NCI-H1417 (cell line): ENCODE measurements around the gene ROR2.
"Not testable (repeated sequence)": the region's sequence is repeated elsewhere in the genome, so short reads cannot be mapped to it uniquely, and the experiment has no call there.

Source experiments
- DNase-seq, 3 experiments: peaks; one replicate each; lab custom pipeline; 2025; lab: John Stamatoyannopoulos, UW

ROR2 gene

DNA sequence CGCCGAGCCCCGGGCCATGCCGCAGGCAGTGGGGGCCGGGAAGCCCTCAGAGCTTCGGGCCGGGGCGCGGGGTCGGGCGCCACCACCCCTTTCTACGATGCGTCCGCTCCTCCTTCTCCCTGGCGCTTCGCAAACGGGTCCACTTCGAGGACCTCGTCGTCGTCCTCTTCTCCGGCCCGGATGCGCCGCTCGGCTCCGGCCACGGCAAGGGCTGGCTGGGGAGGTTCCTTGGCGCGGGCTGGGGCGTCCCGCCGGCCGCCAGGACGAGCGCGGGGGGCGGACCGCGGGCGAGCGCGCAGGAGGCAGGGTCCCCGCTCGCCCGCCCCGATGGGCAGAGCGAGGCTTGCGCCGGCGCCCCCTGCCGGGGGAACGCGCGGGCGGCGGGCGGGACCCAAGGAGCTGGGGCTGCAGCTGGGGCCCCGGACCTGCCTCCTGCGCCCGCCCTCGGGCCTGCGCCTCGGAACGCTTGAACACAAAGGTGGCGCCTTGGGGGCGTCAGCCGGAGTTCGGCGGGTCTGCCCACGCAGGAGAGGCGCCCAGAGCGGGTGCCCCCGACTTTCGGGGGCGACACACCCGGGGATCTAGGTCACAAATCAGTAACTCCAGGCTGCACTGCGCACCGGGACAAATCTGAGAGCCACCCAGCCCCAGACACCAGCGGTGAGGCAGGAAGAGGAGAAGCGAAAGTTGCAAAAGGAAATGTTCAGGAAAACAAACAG lies at the start of gene ROR2:
ROR2 (minus strand) TSS at position 283 of the 719 bp plus-strand sequence.
- DNase-seq = peak; percentile 9 to 84 (median 69)

DNA sequence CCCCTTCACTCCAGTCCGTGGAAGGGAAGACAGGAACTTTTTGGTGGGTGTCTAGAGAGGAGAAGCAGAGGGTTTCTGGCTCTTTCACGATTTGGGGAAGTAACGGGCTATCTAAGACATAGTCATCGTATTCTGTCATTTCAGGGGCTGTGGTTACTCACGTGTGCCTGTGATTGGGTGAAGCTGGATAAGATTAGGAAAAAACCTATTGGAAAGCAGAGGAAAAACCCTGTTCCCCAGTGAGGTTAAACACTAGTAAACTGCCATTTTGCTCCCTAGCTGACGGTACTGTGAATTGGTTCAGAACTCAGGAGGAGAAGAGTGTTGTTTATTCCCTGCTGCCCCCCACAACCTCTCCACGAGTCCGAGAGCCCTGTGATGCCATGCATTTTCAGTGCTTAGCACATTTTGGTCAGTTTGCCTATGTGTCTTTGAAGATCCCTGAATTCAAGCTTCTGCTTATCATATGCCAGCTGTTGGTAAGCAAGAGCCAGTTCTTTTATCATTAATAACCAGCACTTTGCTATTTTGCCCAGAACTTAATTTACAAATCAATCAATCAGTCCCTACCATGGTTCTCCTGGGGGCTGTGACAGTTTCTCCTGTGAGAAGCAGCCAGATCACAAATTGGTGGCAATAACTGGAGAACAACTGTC lies 45.1 kb upstream of the ROR2 start:
- no peak for DNase-seq

DNA sequence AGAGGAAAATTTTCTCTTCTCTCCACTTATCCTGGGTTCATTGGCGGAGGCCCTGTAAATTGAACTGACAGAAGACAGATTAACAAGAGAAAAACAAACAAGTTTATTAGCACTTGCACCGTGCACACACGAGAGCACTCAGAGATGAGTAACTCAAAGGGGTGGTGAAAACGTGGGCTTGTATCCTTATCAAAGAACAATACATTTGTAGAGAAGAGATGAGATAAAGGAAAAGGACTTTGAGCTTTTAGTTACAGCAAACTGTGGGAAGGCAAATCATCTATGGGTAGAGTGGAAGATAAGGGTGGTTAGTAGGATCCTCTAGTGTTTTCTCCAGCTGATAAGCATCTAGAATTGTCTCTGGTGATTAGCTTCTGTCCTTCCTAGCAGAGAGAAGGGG lies 44.4 kb upstream of the ROR2 start:
- peak; percentile 8 to 49 (median 26) for DNase-seq

DNA sequence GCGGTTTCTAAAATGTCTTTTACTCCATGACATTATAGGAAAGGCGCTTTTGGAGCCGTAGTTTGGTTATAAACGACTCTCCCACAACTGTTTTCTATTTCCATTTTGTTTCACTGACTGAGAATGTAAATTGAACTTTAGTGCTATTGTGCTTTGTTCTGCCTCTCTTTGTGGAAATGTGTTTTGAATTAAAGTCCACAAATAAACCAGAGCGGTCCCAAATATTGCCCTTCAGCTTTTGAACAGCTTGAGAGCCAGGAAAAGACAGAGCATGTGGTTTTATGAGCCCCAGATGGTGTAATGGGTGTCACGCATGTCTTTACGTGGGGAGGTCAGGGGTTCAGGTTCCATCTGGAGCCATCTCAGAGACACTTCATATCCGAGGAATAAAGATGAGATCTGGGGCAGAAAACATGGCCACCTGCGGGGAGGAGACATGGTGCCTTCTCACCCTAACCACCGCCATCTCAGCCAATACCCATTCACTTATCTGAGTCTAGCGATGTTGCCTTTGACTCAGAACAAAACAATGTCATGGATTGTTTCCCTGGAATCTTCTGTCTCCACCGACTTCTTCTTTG lies 42.5 kb upstream of the ROR2 start:
- no peak for DNase-seq

DNA sequence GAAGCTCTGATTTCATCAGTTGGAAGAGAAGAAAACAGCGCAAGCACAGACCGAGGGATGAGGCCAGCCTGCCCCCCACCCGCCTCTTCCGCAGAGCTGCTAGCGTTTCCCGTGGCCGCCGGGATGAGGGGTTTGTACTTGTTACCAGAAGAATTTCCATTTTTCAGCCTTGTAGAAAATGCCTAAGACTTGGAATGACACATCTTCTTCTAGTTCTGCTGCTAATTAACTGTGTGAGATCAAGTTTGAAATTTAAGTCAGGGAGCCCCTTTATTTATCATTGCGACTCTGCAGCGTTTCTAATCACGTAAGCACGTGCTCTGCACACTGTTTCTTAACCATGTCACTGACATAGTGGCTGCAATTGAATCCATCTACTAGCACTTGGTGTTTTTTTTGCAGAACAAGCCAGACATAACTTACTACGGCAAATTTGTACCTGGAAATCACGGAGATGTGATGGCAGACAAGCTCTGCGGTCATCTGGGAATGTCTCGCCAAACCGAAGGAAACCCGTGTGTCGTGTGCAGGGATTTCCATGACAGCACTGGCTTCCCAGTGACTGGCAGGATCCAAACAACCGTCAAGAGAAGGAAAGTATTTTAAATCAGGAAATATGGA lies 41.8 kb upstream of the ROR2 start:
- DNase-seq = no peak

DNA sequence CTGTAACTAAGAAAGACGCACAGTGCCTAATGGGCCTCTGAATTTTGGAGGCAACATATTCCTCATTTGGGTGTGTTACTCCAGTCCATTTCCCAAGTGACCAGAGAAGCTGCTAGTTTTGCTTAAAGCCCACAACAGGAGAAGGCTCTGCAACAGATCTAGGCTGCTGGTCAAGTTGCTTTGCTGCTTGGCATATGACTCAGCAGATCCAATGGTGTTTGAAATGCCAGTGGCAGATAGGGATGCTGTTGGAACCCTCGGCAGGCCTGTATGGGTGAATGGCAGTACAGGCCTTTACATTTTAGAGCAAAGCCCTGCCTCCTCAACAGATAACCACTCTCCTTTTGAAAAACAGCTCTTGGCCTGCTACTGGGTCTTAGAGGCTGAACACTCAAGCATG lies 36.2 kb upstream of the ROR2 start:
- no peak for DNase-seq

DNA sequence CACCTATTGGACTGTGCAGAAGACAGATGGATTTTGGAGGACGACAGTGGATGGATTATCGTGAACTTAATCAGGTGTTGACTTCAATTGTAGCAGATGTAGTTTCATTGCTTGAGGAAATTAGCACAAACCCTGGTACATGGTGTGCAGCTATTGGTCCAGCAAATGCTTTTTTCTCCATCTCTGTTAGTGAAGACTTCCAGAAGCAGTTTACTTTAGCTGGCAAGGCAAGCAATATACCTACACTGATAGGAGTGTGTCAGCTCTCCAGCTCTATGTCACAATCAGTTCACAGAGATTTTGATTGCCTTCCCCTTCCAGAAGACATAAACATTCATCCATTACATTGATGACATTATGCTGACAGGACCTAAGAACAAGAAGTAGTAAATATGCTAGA lies 35.7 kb upstream of the ROR2 start:
- DNase-seq = no peak

DNA sequence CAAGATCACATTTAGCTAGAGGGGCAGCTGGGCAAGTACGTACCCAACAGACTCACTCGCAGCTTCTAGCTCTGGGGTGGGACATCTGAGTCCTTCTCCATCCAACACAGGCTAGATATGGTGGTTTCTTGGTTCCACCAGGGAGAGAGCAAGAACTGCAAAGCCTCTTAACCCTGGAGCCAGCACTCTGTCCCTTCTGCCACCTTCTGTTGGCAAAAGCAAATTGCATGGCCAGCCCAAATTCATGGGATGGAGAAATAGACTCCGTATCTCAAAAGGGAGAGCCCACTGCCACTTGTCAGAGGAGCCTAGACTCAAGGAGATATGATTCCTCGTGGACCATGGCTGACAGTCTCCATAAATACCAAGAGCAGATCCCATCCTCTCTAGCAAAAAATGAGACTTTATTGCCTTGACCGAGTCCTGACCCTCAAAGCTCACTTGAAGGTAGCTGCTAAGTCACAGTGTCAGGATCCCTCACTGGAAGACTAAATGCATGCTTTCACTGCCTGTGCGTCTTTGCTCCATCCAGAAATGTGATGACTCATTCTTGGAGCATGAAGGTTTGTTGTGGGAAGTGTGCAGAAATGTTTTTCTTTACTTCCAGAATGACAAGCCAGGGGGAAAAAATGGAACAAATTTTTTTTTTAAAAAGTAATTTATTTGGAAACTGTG lies 28.8 kb upstream of the ROR2 start:
- peak in 2 of 3 experiments; percentile 14 to 57 for DNase-seq

DNA sequence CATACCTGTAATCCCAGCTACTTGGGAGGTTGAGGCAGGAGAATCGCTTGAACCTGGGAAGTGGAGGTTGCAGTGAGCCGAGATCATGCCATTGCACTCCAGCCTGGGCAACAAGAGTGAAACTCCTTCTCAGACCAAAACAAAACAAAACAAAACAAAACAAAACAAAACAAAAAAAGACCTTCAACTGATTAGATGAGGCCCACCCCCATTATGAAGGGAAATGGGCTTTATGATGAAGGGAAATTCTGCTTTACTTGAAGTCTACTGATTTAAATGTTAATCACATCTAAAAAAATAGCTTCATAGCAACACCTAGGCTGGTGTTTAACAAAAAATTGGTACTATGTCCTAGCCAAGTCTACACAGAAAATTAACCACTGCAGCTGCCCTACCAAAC lies 25.2 kb upstream of the ROR2 start:
- DNase-seq = not testable (repeated sequence)

DNA sequence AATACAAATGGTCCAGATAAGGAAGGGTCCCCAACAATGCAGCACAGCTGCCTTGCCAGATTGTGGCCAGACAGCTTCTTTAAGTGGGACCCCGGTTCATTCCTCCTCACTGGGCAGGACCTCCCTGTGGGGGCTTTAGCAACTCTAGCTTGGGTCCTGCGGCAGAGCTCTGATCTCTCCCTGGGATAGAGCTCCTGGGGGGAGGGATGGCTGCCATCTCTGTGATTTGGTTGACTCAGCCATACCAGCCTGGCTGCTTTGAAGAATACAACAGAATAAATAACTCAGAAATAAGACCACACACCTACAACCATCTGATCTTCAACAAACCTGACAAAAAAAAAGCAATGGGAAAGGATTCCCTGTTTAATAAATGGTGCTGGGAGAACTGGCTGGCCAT lies 22.7 kb upstream of the ROR2 start:
- DNase-seq = no peak

DNA sequence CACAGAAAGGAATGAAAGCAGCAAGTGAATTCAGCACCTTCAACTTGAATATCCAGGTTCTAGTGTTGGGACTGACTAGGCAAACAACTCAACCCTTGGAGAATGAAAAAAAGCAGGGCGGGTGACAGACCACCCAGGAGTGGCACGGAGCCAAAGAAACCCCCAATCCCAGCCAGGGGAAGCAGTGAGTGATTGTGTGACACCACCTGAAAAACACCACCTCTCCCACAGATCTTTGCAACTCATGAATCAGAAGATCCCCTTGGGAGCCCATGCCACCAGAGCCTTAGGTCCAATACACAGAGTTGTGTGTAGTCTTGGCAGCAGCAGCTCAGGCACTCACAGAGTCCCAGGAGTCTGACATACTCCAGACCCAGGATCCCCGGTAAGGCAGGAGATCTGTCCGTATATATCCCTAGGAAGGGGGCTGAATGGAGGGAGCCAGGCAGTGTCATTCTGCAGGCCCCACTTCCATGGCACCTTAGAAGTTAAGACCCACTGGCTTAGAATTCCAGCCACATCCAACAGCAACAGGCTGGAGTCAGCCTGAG lies 22.1 kb upstream of the ROR2 start:
- no peak for DNase-seq

DNA sequence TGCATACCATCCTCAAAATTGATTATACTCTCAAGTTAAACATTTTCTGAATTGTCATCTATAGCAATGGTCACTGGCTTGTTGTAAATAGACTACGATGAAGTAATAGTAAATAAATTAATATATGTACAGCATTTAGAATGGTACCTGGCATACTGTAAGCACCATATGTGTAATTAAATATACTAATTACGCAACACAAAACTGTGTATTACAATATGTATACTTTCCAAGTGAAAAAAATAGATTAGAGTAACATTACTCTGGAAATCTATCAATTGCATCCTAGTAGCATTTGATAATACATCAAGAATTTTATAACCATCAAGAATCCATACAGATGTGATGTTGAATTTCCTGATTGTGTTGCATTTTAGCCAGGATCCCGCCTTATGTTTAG lies 17.2 kb upstream of the ROR2 start:
- DNase-seq = no peak

DNA sequence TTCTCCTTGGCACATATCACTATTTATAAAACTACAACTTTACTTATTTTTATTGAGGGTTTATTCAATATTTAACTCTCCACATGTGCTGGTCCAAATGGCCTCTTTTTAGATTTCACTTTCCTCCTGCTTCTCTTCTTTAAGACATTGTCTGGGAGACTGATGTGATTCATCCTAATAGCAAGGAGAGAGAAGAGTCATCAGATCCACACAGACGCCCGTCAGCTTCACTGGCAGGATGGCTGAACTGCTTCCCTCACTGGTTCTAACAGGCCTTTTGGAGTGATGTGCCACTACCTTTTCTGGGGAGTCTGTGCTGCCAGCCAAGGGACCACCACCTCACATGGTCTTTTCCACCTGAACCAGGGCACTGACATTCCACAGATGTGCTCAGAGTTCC lies 16.5 kb upstream of the ROR2 start:
- DNase-seq = no peak

DNA sequence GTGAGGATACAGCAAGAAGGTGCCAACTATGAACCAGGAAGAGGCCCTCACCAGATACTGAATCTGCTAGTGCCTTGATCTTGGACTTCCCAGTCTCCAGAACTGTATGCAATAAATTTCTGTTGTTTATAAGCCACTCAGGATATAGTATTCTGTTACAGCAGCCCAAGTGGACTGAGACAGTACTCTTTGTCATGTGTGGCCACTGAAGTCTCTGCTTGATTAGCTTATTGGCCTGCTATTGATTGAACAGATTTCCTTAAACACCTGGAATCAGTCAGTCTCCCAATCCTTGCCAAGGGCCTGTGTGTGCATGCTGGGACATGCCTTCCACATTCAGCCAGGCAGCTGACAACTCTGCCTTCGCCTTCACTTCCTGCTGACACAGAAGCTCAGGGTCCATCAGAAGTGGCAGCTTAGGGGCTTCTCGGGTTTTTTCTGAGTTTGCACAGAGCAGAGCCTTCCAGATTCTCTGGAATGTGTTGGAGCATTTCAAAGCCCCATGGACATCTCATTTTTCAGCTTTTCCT lies 13.7 kb upstream of the ROR2 start:
- no peak for DNase-seq

DNA sequence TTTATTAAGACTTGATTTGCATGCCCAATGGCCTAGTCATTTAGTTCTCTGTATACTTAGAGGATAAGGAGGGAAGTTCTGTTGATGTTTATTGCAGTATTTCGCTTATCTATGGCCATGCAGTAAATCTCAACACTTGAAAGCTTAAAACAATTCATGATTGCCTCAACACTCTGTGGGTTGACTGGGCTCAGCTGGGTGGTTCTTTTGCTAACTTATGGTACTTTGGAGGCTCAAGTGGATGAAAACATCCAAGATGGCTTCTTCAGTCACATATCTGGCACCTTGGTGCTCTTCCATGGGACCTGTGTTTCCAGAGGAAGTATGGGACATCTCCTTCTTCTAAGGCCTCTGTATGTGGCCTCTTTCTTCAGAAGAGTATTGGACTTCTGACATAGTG lies 10.3 kb upstream of the ROR2 start:
- DNase-seq = no peak

DNA sequence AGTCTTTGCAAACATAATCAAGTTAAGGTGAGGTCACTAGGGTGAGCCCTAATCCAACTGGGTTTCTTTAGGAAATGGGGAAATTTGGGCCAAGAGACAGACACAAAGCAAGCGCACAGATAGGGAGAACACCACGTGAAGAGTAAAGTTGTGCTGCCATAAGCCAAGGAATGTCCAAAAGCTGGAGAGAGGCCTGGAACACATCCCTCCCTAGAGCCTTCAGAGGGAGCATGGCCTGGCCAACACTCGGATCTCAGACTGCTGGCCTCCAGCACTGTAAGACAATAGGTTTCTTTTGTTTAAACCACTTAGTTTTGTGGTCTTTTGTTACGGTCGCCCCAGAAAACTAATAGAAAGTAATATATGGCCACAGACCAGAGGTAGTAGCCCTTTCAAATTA lies 8.1 kb upstream of the ROR2 start:
- no peak for DNase-seq

DNA sequence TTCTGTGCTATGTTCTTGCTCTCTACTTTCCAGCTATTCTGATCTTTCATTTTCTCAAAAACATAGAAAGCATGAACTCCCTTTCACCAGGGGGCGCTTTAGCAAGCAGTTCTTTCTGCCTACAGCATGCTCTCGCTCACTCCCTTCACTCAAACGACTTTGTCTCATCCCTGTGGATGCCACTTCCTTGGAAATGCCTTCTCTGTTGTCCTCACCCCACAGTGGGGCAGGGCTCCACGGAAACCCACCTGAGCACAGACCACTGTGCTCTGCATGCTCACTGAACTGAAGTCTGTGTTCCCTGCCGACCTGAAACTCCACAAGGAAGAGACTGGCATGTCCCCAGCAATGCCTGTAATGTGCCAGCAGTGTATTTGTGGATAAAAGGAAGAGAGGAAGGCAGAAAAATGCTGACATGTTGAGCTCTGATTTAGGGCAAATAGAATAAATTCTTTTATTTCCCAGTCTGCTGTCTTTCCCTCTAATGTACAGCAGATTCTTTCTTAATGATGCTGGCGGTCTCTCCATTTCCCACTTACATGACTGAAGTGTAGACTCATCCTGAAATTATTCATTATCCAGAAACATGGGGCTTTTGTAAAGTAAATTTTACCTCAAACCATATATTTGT lies 4.9 kb upstream of the ROR2 start:
- peak in 2 of 3 experiments; percentile 2 to 32 for DNase-seq

DNA sequence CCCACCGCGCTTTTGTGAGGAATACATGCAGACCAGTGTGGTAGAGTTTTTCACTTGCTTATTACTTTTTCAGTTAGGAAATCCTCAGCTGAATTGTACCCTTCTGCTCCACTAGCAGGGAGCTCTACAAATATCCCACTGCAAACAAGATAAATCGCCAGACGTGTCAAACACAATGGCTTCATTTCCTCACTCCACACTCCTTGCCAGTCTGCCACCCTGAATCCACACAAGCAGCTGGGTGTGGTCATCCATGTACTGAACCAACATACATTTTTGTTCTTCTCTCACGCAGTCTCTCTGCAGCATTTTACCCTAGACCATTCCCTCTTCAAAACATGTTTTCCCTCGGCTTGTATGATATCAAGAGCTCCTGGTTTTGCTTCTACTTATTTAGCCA lies 3.7 kb upstream of the ROR2 start:
- DNase-seq = peak in 2 of 3 experiments; percentile 69 to 89

DNA sequence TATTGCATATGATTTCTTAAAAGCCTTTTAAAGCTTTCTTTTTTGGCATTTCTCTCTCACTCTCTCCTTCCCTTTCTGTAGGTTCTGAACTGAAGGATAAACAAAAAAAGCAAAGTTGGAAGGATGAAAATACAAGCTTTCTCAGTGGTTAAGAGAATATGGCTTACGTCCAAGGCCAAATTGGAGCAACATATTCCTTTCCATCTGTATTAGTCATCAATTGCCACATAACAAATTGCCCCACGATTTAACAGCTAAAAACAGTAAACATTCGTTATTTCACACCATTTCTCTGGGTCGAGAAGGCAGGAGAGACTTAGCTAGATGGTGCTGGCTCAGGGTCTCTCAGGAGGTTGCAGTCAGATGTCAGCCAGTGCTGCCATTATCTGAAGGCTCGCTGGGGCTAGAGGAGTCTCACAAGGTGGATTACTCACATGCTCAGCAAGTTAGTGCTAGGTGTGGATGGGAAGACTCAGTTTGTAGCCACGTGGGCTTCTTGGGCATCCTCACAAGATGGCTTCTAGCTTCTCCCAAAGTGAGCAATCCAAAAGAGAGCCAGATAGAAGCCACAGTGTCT lies 2.0 kb upstream of the ROR2 start:
- DNase-seq = no peak

DNA sequence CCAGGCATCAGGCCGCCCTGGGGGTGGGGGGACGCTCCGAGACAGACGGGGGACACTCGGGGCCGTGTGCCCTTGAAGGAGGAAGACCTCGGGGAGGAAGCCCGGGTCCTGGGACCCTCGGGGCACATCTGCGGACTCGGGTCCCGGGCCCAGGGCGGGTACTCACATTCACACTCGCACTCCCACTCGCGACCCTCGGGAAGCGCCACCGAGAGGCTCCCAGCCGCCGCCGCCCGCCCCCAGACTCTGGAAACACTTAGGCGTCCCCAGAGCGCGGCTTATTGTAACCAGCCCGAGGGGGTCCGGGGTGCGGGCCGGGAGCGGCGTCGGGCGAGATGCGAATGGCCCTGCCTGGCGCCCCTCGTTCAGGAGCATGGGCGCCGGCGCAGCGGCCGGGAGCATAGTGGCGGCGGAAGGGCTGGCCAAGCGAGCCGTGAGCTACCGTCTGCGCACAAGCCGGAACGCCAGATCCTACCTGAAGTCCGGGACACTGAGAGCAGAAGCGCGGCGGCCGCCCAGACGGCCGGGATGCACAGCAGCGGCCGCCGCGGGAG lies 559 bp downstream of the ROR2 start:
- peak; percentile 3 to 84 (median 69) for DNase-seq
